GM12892 (cell line): ENCODE results near the gene PBOV1.

ENCODE experiments used
- POLR2A ChIP-seq: IDR thresholded peaks from 2 replicates; pipeline ENCODE4 v1.6.1; 2011; ENCODE audit warnings: low read depth, low read length, control low read depth
- TAF1 ChIP-seq: IDR thresholded peaks from 2 replicates; pipeline ENCODE4 v1.6.1; 2011; ENCODE audit warnings: low read depth, mild to moderate bottlenecking, control low read depth, low read length, borderline replicate concordance

DNA sequence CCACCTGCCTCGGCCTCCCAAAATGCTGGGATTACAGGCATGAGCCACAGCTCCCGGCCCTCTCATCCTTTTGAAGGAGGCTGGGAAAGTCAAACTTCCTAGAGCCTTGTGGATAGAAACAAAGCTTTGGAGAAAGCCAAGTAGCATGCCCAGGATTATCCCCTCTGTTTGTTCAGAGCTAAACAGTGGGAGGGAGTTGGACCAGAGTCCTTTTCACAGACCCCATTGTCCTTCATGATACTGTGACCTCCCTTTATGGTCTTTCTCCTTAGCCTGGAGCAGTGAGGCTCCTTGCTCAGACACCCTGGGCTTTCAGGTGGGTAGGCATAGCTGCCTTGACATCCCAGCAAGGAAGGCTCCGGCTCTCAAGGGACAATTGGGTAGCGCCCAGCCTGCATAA lies 31.1 kb downstream of the PBOV1 start:
- TF ChIP-seq TAF1 (no peak), POLR2A (no peak)
